GM21825 (cell line): Measurements from ENCODE around the gene DENND5A.
"Not testable (repeated sequence)": the region's sequence is repeated elsewhere in the genome, so short reads cannot be mapped to it uniquely, and the experiment has no call there.

Experiments used
- ATAC-seq: cut with Tn5 transposase; IDR thresholded peaks from one replicate; pipeline ENCODE4 v1.9.1; 2021; ENCODE audit warnings: mild to moderate bottlenecking, moderate library complexity; ENCODE audit not compliant: unreplicated experiment

DENND5A gene

GRCh38 chr11:9266132-9266736 is 1.1 kb upstream of the DENND5A start:
- ATAC-seq: no peak

- ATAC-seq: peak; percentile 23
Measured at GRCh38 chr11:9264316-9265210, 587 bp downstream of the DENND5A start.

GRCh38 chr11:9263840-9264315 is 1.3 kb downstream of the DENND5A start:
- peak; percentile 60 for ATAC-seq

GRCh38 chr11:9260838-9261146 is 4.4 kb downstream of the DENND5A start:
- not testable (repeated sequence) for ATAC-seq

- ATAC-seq: no peak
Measured at GRCh38 chr11:9259981-9260837, 4.9 kb downstream of the DENND5A start.

- not testable (repeated sequence) for ATAC-seq
Measured at GRCh38 chr11:9258279-9258678, 6.9 kb downstream of the DENND5A start.

GRCh38 chr11:9254416-9254815 is 10.7 kb downstream of the DENND5A start:
- ATAC-seq: no peak

GRCh38 chr11:9253086-9253485 is 12.1 kb downstream of the DENND5A start:
- no peak for ATAC-seq

- ATAC-seq: no peak
Measured at GRCh38 chr11:9251311-9251710, 13.8 kb downstream of the DENND5A start.

- peak; percentile 62 for ATAC-seq
Measured at GRCh38 chr11:9250139-9250582, 15.0 kb downstream of the DENND5A start.

- ATAC-seq: no peak
Measured at GRCh38 chr11:9249252-9249651, 15.9 kb downstream of the DENND5A start.

GRCh38 chr11:9247863-9248262 is 17.3 kb downstream of the DENND5A start:
- ATAC-seq: no peak

GRCh38 chr11:9236242-9236641 is 28.9 kb downstream of the DENND5A start:
- not testable (repeated sequence) for ATAC-seq

- no peak for ATAC-seq
Measured at GRCh38 chr11:9232482-9232881, 32.7 kb downstream of the DENND5A start.

- no peak for ATAC-seq
Measured at GRCh38 chr11:9231848-9232177, 33.3 kb downstream of the DENND5A start.

- no peak for ATAC-seq
Measured at GRCh38 chr11:9230296-9230695, 34.9 kb downstream of the DENND5A start.

GRCh38 chr11:9228091-9228490 is 37.1 kb downstream of the DENND5A start:
- no peak for ATAC-seq

GRCh38 chr11:9225748-9226298 is 39.3 kb downstream of the DENND5A start:
- ATAC-seq: no peak

GRCh38 chr11:9222654-9223053 is 42.5 kb downstream of the DENND5A start:
- no peak for ATAC-seq

GRCh38 chr11:9220853-9221252 is 44.3 kb downstream of the DENND5A start:
- ATAC-seq: not testable (repeated sequence)

GRCh38 chr11:9219572-9219971 is 45.6 kb downstream of the DENND5A start:
- ATAC-seq: no peak
